ENCODE data around the gene ERF.

- TF ChIP-seq POLR2A (IDR thresholded peaks at IDR 0.05; ENCODE audit: low read length) (no peak), GATA1 (IDR thresholded peaks at IDR 0.05; ENCODE audit: low read depth, low read length) (no peak)
Measured at GRCh38 chr19:42198676-42199439, 56.1 kb downstream of the ERF start.

Measured in erythroblast (primary cell).